Measurements from ENCODE around the gene ZNF516.

Gene ZNF516

GRCh38 chr18:76398896-76399612 is 96.0 kb downstream of the ZNF516 start:
- peak; percentile 94 for DNase-seq (ENCODE audit: low spot score)

- no peak for DNase-seq (ENCODE audit: low spot score)
Observed at GRCh38 chr18:76398295-76398694, 96.7 kb downstream of the ZNF516 start.

GRCh38 chr18:76397631-76398030 is 97.4 kb downstream of the ZNF516 start:
- DNase-seq (ENCODE audit: low spot score) = no peak

GRCh38 chr18:76396792-76397191 is 98.2 kb downstream of the ZNF516 start:
- DNase-seq (ENCODE audit: low spot score) = no peak

GRCh38 chr18:76395609-76396008 is 99.4 kb downstream of the ZNF516 start:
- DNase-seq (ENCODE audit: low spot score) = no peak

GRCh38 chr18:76394780-76395476 is 100.1 kb downstream of the ZNF516 start:
- peak; percentile 67 for DNase-seq (ENCODE audit: low spot score)

- no peak for DNase-seq (ENCODE audit: low spot score)
Observed at GRCh38 chr18:76392349-76392748, 102.7 kb downstream of the ZNF516 start.

- no peak for DNase-seq (ENCODE audit: low spot score)
Observed at GRCh38 chr18:76391746-76392145, 103.3 kb downstream of the ZNF516 start.

- no peak for DNase-seq (ENCODE audit: low spot score)
Observed at GRCh38 chr18:76391038-76391437, 104.0 kb downstream of the ZNF516 start.

- DNase-seq (ENCODE audit: low spot score) = no peak
Observed at GRCh38 chr18:76390452-76391035, 104.5 kb downstream of the ZNF516 start.

GRCh38 chr18:76389716-76390115 is 105.3 kb downstream of the ZNF516 start:
- DNase-seq (ENCODE audit: low spot score) = no peak

GRCh38 chr18:76388891-76389423 is 106.1 kb downstream of the ZNF516 start:
- DNase-seq (ENCODE audit: low spot score) = peak; percentile 46

GRCh38 chr18:76388261-76388660 is 106.8 kb downstream of the ZNF516 start:
- DNase-seq (ENCODE audit: low spot score) = no peak

- no peak for DNase-seq (ENCODE audit: low spot score)
Observed at GRCh38 chr18:76387608-76388007, 107.4 kb downstream of the ZNF516 start.

- DNase-seq (ENCODE audit: low spot score) = no peak
Observed at GRCh38 chr18:76386886-76387285, 108.2 kb downstream of the ZNF516 start.

GRCh38 chr18:76386071-76386470 is 109.0 kb downstream of the ZNF516 start:
- DNase-seq (ENCODE audit: low spot score) = no peak

- DNase-seq (ENCODE audit: low spot score) = no peak
Observed at GRCh38 chr18:76385681-76385975, 109.4 kb downstream of the ZNF516 start.

GRCh38 chr18:76384861-76385680 is 110.0 kb downstream of the ZNF516 start:
- no peak for DNase-seq (ENCODE audit: low spot score)

- no peak for DNase-seq (ENCODE audit: low spot score)
Observed at GRCh38 chr18:76384114-76384790, 110.8 kb downstream of the ZNF516 start.

- DNase-seq (ENCODE audit: low spot score) = no peak
Observed at GRCh38 chr18:76383636-76384035, 111.4 kb downstream of the ZNF516 start.

- no peak for DNase-seq (ENCODE audit: low spot score)
Observed at GRCh38 chr18:76382275-76382674, 112.8 kb downstream of the ZNF516 start.

All from AG08396 (cell line).